WERI-Rb-1 (cell line): Measurements from ENCODE around the gene MRM3.
"Not testable (repeated sequence)": the region's sequence is repeated elsewhere in the genome, so short reads cannot be mapped to it uniquely, and the experiment has no call there.

Experiments used
- DNase-seq: peaks from one replicate; pipeline ENCODE4 v3.0.0-alpha.2; 2020
- H3K27ac ChIP-seq: fragments of 250-450 bp; sonication (Bioruptor Pico); 2 replicates; pipeline ENCODE4 v1.5.1; 2020; ENCODE audit warnings: mild to moderate bottlenecking, moderate library complexity
- H3K27me3 ChIP-seq: fragments of 250-450 bp; sonication (Bioruptor Pico); 2 replicates; pipeline ENCODE4 v1.5.1; 2021; ENCODE audit warnings: mild to moderate bottlenecking, low read depth, moderate library complexity; ENCODE audit not compliant: insufficient read depth, severe bottlenecking
- H3K36me3 ChIP-seq: fragments of 250-450 bp; sonication (Bioruptor Pico); 2 replicates; pipeline ENCODE4 v1.5.1; 2020; ENCODE audit warnings: mild to moderate bottlenecking, moderate library complexity
- H3K4me3 ChIP-seq: 2 replicates; pipeline ENCODE4 v1.5.1; 2011; ENCODE audit warnings: low read depth, mild to moderate bottlenecking, control low read depth, low read length
- H3K9me3 ChIP-seq: fragments of 250-450 bp; sonication (Bioruptor Pico); 2 replicates; pipeline ENCODE4 v1.5.1; 2021; ENCODE audit warnings: mild to moderate bottlenecking, moderate library complexity; ENCODE audit not compliant: severe bottlenecking
- TF ChIP-seq, protein P1 (sequence below): IDR thresholded peaks from 2 replicates; pipeline ENCODE4 v1.5.1; 2011; ENCODE audit warnings: low read depth, mild to moderate bottlenecking, control low read depth, inconsistent platforms, low read length

MRM3 gene

DNA sequence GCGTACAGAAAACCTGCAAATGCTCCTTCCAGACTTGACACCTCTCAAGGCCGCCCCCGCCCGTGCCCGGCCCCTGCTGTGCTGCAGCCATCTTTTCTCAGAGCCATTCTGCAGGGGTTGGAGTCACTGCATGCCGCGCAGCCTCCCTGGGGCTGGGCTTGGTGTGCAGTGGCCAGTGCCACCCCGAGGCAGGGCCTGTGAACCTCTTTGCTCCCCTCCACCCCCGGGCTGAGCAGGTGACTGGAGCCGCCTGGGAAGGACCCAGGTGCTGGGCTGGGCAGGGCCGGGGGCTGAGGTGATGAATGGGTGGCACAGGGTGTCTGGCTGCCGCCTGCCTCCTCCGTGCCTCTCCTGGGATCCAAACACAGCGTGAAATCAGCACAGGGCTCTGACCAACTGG lies 20.3 kb downstream of the MRM3 start:
- TF ChIP-seq, protein P1, sequence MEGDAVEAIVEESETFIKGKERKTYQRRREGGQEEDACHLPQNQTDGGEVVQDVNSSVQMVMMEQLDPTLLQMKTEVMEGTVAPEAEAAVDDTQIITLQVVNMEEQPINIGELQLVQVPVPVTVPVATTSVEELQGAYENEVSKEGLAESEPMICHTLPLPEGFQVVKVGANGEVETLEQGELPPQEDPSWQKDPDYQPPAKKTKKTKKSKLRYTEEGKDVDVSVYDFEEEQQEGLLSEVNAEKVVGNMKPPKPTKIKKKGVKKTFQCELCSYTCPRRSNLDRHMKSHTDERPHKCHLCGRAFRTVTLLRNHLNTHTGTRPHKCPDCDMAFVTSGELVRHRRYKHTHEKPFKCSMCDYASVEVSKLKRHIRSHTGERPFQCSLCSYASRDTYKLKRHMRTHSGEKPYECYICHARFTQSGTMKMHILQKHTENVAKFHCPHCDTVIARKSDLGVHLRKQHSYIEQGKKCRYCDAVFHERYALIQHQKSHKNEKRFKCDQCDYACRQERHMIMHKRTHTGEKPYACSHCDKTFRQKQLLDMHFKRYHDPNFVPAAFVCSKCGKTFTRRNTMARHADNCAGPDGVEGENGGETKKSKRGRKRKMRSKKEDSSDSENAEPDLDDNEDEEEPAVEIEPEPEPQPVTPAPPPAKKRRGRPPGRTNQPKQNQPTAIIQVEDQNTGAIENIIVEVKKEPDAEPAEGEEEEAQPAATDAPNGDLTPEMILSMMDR, result no peak
- no peaks in the 10 kb centered on the region for H3K9me3 ChIP-seq
- no peak overlapping the region for H3K4me3 ChIP-seq
- no peak overlapping the region for H3K27ac ChIP-seq
- no peak for DNase-seq
- no peaks in the 10 kb centered on the region for H3K27me3 ChIP-seq
- H3K36me3 ChIP-seq, result peaks cover 63% of the 10 kb centered on the region

DNA sequence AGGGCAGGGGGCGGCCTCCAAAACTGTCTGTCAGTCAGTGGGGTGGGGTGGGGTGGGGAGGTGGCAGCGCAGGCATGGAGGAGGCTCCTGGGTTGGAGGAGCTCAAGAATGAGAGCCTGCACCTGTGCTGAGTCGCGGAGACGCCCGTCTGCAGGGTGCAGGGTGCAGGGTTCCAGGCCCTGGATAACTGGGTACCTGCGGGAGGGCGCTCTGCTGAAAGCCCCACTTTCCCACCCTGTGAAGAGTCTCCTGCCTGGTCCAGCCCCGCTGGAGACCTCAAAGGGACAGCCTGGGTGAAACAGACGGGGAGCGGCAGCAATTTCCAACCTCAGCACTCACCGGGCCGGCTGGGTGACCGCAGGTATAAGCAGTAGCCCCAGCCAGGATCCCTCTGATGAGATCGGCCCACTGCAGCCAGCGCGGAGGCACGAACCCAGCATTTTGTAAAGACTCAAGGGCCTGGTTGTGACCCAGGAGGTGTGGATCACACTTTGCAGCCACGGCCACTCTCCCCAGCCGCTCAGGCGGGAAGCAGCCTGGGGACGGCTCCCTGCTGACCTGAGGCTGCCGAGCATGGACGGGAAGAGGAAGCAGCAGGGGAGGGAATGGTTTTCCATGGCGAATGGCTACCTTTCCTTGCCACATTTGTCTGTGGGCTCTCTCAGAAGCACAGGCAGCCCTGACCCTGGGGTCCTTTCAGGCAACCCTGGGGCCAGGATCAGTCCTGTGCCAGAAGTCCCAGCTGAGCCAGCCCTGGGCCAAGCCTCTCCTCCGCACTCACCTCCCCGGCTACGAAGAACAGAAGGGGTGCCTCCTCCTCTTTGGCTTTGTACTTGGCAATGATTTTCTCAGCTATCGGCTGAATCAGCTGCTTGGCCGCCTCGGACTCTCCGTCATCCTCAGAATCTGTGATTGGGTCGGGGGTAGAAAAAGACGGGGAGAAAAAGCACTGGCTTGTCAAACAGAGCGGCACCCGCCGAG lies 21.0 kb downstream of the MRM3 start:
- H3K27me3 ChIP-seq, result no peaks in the 10 kb centered on the region
- no peak for DNase-seq
- no peaks in the 10 kb centered on the region for H3K9me3 ChIP-seq
- no peak overlapping the region for H3K4me3 ChIP-seq
- H3K27ac ChIP-seq, result no peak overlapping the region
- TF ChIP-seq, protein P1, result no peak
- H3K36me3 ChIP-seq, result peaks cover 63% of the 10 kb centered on the region

DNA sequence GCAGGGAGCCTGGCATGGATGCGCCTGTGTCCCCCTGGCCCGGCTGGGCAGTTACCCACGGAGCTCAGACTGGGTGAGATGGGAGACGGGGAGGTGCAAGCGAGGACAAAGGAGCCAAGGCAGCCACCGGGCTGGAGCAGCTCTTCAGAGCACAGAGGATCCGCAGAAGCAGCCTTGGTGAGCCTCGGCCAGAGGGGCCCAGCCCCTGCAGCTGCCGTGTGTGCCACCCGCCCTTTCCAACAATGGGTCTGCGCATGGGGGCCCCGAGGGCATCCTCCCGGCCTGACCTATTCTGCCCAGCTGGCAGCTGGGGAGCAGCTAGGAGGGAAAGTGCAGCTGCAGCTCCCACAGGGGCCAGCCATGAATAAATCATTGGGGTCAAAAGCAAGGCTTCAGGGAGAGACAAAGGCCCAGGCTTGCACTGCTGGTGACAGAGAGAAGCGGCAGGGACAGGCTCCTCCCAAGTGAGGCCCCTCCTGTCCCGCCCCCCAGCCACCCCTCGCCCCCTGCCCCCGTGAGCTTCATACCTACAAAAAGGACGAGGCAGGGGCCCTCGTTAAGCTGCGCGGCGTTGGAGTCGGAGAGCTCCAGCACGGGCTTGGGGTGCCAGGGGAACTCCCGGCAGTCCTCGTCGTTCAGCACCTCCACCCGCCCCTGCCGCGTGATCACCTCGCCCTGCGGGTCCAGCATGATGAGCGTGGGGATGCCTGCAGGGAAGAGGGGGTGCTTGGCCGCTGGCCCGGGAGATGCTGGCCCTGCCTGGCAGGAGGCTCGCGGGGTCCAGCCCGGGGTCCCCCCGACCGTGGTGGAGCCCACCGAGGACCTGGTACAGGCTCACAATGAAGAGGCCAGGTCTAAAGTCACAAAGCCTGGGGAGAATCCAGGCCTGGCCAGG lies 22.6 kb downstream of the MRM3 start:
- H3K9me3 ChIP-seq, result no peaks in the 10 kb centered on the region
- H3K36me3 ChIP-seq, result peaks cover 62% of the 10 kb centered on the region
- H3K27ac ChIP-seq, result 0 out of 2 replicates have a peak overlapping the region, but pooled peaks have one; percentile 2
- no peak for DNase-seq
- TF ChIP-seq, protein P1, result no peak
- no peaks in the 10 kb centered on the region for H3K27me3 ChIP-seq
- no peak overlapping the region for H3K4me3 ChIP-seq

DNA sequence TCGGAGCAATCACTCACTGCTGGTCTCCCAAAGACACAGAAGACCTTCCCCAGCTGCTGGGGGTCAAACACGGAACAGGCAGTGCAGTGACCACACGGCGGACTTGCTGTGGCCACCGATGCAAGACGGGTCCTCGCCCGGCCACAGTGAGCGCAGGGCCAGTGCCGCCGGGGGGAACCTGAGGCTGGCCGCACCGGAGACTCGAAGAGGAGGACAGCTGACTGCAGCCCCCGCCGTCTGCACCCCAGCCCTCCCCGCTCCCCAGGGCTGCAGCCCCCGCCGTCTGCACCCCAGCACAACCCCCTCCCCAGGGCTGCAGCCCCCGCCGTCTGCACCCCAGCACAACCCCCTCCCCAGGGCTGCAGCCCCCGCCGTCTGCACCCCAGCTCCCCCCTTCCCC lies 23.7 kb downstream of the MRM3 start:
- H3K9me3 ChIP-seq, H3K27me3 ChIP-seq, DNase-seq, H3K27ac ChIP-seq, H3K4me3 ChIP-seq: not testable (repeated sequence)
- H3K36me3 ChIP-seq, result peaks cover 51% of the 10 kb centered on the region

DNA sequence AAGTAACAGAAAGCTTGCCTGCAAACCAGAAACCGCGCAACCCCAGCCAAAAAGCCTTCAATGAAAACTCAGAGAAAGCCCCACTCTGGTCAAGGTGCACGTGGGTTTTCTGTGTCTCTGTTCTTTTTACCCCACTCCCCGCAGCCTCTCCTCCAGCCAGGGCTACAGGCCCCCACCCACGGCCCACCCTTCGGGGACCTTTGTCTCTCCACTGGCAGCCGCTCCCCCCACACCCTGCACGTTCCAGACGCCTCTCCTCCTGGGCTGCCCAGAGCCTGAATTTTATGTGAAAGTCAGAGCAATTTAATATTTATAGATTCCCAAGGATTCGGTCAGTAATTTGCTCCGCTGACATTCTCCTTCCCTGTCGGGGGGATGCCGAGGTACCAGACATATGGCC lies 24.2 kb downstream of the MRM3 start:
- H3K27ac ChIP-seq, result peak overlapping the region; percentile 81
- TF ChIP-seq, protein P1, result no peak
- DNase-seq, result no peak
- no peak overlapping the region for H3K4me3 ChIP-seq
- peaks cover 50% of the 10 kb centered on the region for H3K36me3 ChIP-seq
- no peaks in the 10 kb centered on the region for H3K9me3 ChIP-seq
- H3K27me3 ChIP-seq, result no peaks in the 10 kb centered on the region
